A673 (cell line): ENCODE results near the gene SGPL1. TPM values are rescaled to one million over a fixed set of nuclear protein-coding genes. Genes with fewer than 3 reads are reported as not detected.

Source experiments
- BruUV-seq: library from RNA; stranded (reverse); fragments of 400-500 nt; replicated peaks from 2 replicates; lab custom pipeline; 2021; lab: Mats Ljungman, UMichigan
- CTCF ChIA-PET: fragments of 300-600 bp; sonication (Branson Sonifier 250); formaldehyde crosslinking; loops from one replicate; lab custom pipeline; 2022; ENCODE audit warnings: antibody characterized with exemption; lab: Charles Lee
- POLR2A ChIA-PET: fragments of 300-600 bp; sonication (Branson Sonifier 250); formaldehyde crosslinking; loops from one replicate; lab custom pipeline; 2022; ENCODE audit warnings: antibody characterized with exemption; ENCODE audit not compliant: low non-redundant PET; lab: Charles Lee
- DNase-seq: peaks from one replicate; pipeline ENCODE4 v3.0.0-alpha.2; 2015; ENCODE audit warnings: low spot score
- H3K27ac ChIP-seq: fragments of 200-600 bp; sonication (generic); 2 replicates; pipeline ENCODE4 v1.5.1; 2016; ENCODE audit warnings: mixed run types, low read depth, mild to moderate bottlenecking, mixed read lengths, antibody characterized with exemption, low read length; ENCODE audit not compliant: poor library complexity, severe bottlenecking
- H3K27me3 ChIP-seq: fragments of 200-600 bp; sonication (generic); replicated peaks from 2 replicates; pipeline ENCODE4 v1.6.1; 2017; ENCODE audit warnings: mixed run types, low read depth, mild to moderate bottlenecking, mixed read lengths, antibody characterized with exemption, low read length; ENCODE audit not compliant: insufficient read depth, poor library complexity
- H3K36me3 ChIP-seq: fragments of 200-600 bp; sonication (generic); 2 replicates; pipeline ENCODE4 v1.6.1; 2016; ENCODE audit warnings: mixed run types, mild to moderate bottlenecking, mixed read lengths, antibody characterized with exemption, low read length; ENCODE audit not compliant: insufficient read depth, poor library complexity, severe bottlenecking
- H3K4me1 ChIP-seq: fragments of 200-600 bp; sonication (generic); 2 replicates; pipeline ENCODE4 v1.6.1; 2017; ENCODE audit warnings: mixed run types, mild to moderate bottlenecking, mixed read lengths, antibody characterized with exemption, low read length; ENCODE audit not compliant: insufficient read depth, poor library complexity, severe bottlenecking
- H3K4me3 ChIP-seq: fragments of 200-600 bp; sonication (generic); 2 replicates; pipeline ENCODE4 v1.5.1; 2016; ENCODE audit warnings: low read depth, mixed run types, mild to moderate bottlenecking, mixed read lengths, low read length; ENCODE audit not compliant: poor library complexity, severe bottlenecking
- H3K9me3 ChIP-seq: fragments of 200-600 bp; sonication (generic); 2 replicates; pipeline ENCODE4 v1.6.1; 2016; ENCODE audit warnings: mixed run types, low read depth, mild to moderate bottlenecking, mixed read lengths, antibody characterized with exemption, low read length; ENCODE audit not compliant: poor library complexity, severe bottlenecking
- EZH2 ChIP-seq: fragments of 200-600 bp; sonication (generic); IDR thresholded peaks from 2 replicates; pipeline ENCODE4 v1.6.1; 2017; ENCODE audit warnings: borderline replicate concordance, low read depth, mild to moderate bottlenecking, mixed read lengths, antibody characterized with exemption, low read length; ENCODE audit not compliant: poor library complexity, severe bottlenecking
- intact Hi-C: fragments of 100-400 bp; cut with micrococcal nuclease; formaldehyde crosslinking; loops from one replicate; pipeline ENCODE4 v1.10.0; 2022; ENCODE audit not compliant: unreplicated experiment
- total RNA-seq: library from RNA; stranded (reverse); gene quantifications from 2 replicates; pipeline ENCODE4 v1.2.3, GENCODE V29; 2021
- TF ChIP-seq, protein P1 (sequence below): fragments of 300-800, 200-600 bp; sonication (generic); conservative IDR thresholded peaks from 2 replicates; pipeline ENCODE4 v1.5.1; 2017; ENCODE audit warnings: low read depth, mild to moderate bottlenecking, antibody characterized with exemption, low read length, moderate library complexity, mixed read lengths

Gene SGPL1
- total RNA-seq, 1 experiment from 2014 or later, result 48.6 TPM

GRCh38 chr10:70905071-70906021 lies 89.6 kb downstream of the SGPL1 start:
- intact Hi-C loops, result no loop called here
- H3K27me3 ChIP-seq, result no peaks in the 10 kb centered on the region
- no peak overlapping the region for H3K4me3 ChIP-seq
- BruUV-seq, result no TSS peak
- no peak overlapping the region for H3K27ac ChIP-seq
- no peak for DNase-seq
- peaks cover 12% of the 10 kb centered on the region for H3K4me1 ChIP-seq
- no peak for TF ChIP-seq EZH2
- TF ChIP-seq, protein P1, sequence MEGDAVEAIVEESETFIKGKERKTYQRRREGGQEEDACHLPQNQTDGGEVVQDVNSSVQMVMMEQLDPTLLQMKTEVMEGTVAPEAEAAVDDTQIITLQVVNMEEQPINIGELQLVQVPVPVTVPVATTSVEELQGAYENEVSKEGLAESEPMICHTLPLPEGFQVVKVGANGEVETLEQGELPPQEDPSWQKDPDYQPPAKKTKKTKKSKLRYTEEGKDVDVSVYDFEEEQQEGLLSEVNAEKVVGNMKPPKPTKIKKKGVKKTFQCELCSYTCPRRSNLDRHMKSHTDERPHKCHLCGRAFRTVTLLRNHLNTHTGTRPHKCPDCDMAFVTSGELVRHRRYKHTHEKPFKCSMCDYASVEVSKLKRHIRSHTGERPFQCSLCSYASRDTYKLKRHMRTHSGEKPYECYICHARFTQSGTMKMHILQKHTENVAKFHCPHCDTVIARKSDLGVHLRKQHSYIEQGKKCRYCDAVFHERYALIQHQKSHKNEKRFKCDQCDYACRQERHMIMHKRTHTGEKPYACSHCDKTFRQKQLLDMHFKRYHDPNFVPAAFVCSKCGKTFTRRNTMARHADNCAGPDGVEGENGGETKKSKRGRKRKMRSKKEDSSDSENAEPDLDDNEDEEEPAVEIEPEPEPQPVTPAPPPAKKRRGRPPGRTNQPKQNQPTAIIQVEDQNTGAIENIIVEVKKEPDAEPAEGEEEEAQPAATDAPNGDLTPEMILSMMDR, result no peak
- ChIA-PET POLR2A (no interaction called here), CTCF (no interaction called here)
- H3K36me3 ChIP-seq, result no peaks in the 10 kb centered on the region
- no peaks in the 10 kb centered on the region for H3K9me3 ChIP-seq

DNA sequence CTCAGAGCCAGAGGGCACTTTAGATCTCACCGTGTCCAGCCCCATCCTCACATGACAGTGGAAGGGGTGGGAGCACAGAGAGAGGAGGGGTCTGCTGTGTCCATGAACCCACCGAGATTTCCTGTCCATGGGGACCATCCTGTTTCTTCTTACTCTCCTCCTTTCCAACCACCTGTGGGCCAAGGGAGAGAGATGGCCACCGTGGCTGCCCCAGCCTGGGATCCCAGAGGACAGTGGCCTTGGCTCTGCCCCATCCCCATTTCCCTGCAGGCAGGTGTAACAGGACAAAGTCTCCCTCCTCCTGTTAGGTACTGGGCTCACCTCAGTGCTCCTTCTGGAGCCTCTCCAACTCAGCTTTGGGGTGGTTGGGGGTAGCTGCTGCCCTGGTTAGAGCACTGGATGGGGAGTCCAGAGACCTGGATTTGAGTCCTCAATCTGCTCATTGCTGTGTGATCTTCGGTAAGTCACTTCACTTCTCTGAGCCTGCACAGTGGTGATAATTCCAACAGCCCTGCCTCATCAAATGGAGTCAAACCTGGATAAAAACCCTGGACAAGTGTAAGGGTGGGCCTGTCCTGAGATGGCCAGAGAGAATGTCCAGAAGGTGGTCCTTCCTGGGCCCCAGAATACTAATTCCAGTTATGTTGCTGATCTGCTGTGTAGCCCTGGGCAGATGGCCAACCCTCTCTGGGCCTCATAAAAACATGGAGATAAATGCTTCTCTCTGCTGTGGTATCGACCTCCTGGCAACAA lies 90.5 kb downstream of the SGPL1 start:
- TF ChIP-seq, protein P1, result no peak
- no peak for TF ChIP-seq EZH2
- POLR2A ChIA-PET, result no interaction called here
- no TSS peak for BruUV-seq
- intact Hi-C loops, result no loop called here
- Histone ChIP-seq H3K4me3 (no peak overlapping the region), H3K9me3 (no peaks in the 10 kb centered on the region), H3K27me3 (no peaks in the 10 kb centered on the region), H3K4me1 (peaks cover 12% of the 10 kb centered on the region), H3K27ac (no peak overlapping the region), H3K36me3 (no peaks in the 10 kb centered on the region)
- CTCF ChIA-PET, result no interaction called here
- no peak for DNase-seq

GRCh38 chr10:70906953-70907636 lies 91.3 kb downstream of the SGPL1 start:
- peaks cover 12% of the 10 kb centered on the region for H3K4me1 ChIP-seq
- DNase-seq, result no peak
- H3K36me3 ChIP-seq, result no peaks in the 10 kb centered on the region
- intact Hi-C loops, result no loop called here
- no peaks in the 10 kb centered on the region for H3K9me3 ChIP-seq
- no peak overlapping the region for H3K4me3 ChIP-seq
- TF ChIP-seq EZH2, result no peak
- TF ChIP-seq, protein P1, result no peak
- H3K27ac ChIP-seq, result no peak overlapping the region
- H3K27me3 ChIP-seq, result no peaks in the 10 kb centered on the region
- BruUV-seq, result no TSS peak
- CTCF ChIA-PET, result no interaction called here
- POLR2A ChIA-PET, result no interaction called here
